ENCODE results near the gene SMAD9.

GRCh38 chr13:36850790-36851438, 69.1 kb downstream of the SMAD9 start:
- TF ChIP-seq CTCF (conservative IDR thresholded peaks at IDR 0.05; ENCODE audit: low read depth, low read length), result peak; percentile 28; the same call in 1 of the 2 replicates
- TF ChIP-seq POLR2A (IDR thresholded peaks at IDR 0.05; ENCODE audit: low read depth, low read length), result no peak
- TF ChIP-seq SMC3 (IDR thresholded peaks at IDR 0.05; ENCODE audit: low read depth, low read length), result no peak
- no peak for TF ChIP-seq CHD1 (IDR thresholded peaks at IDR 0.05; ENCODE audit: low read depth, low read length)
- no peak for TF ChIP-seq RFX5 (IDR thresholded peaks at IDR 0.05; ENCODE audit: low read depth, low read length)
- TF ChIP-seq FOS (IDR thresholded peaks at IDR 0.05; ENCODE audit: low read depth, low read length), result no peak
- TF ChIP-seq RAD21 (IDR thresholded peaks at IDR 0.05; ENCODE audit: low read length), result peak; percentile 39
